Caco-2 (cell line): ENCODE data around the gene ATAD2B. TPM values are rescaled to one million over a fixed set of nuclear protein-coding genes. Genes with fewer than 3 reads are reported as not detected.

Experiments used
- BruUV-seq: library from RNA; stranded (reverse); fragments of 400-500 nt; replicated peaks from 2 replicates; lab custom pipeline; 2021; lab: Mats Ljungman, UMichigan
- CTCF ChIA-PET: fragments of 300-600 bp; sonication (Branson Sonifier 250); formaldehyde crosslinking; loops from one replicate; lab custom pipeline; 2022; ENCODE audit warnings: antibody characterized with exemption; lab: Charles Lee
- POLR2A ChIA-PET: fragments of 300-600 bp; sonication (Branson Sonifier 250); formaldehyde crosslinking; loops from one replicate; lab custom pipeline; 2022; ENCODE audit warnings: antibody characterized with exemption; lab: Charles Lee
- DNase-seq, 2 experiments: peaks; one replicate each; pipeline versions ENCODE4 v3.0.0 to v3.0.0-alpha.2; 2020 to 2022
- H3K27me3 ChIP-seq: replicated peaks from 2 replicates; pipeline ENCODE4 v1.6.0; 2011; ENCODE audit warnings: low read length; ENCODE audit not compliant: control insufficient read depth, insufficient read depth
- H3K36me3 ChIP-seq: 2 replicates; pipeline ENCODE4 v1.5.1; 2011; ENCODE audit warnings: low read length; ENCODE audit not compliant: control insufficient read depth, insufficient read depth
- H3K4me1 ChIP-seq: fragments of 250-450 bp; sonication (Bioruptor Pico); 2 replicates; pipeline ENCODE4 v1.5.1; 2020; ENCODE audit warnings: mild to moderate bottlenecking
- H3K4me3 ChIP-seq: 2 replicates; pipeline ENCODE4 v1.5.1; 2011; ENCODE audit warnings: low read depth, mild to moderate bottlenecking, control low read depth, low read length
- H3K9me3 ChIP-seq: fragments of 250-450 bp; sonication (Bioruptor Pico); 2 replicates; pipeline ENCODE4 v1.5.1; 2020; ENCODE audit warnings: mild to moderate bottlenecking, moderate library complexity
- H3K27ac Mint-ChIP-seq: one replicate; pipeline ENCODE4 v1.8.0; 2022; ENCODE audit warnings: mixed read lengths; ENCODE audit not compliant: unreplicated experiment
- H3K27me3 Mint-ChIP-seq: one replicate; pipeline ENCODE4 v1.8.0; 2022; ENCODE audit warnings: mixed read lengths; ENCODE audit not compliant: insufficient read depth, unreplicated experiment
- H3K36me3 Mint-ChIP-seq: one replicate; pipeline ENCODE4 v1.8.0; 2022; ENCODE audit warnings: mild to moderate bottlenecking, mixed read lengths; ENCODE audit not compliant: insufficient read depth, unreplicated experiment
- H3K4me1 Mint-ChIP-seq: one replicate; pipeline ENCODE4 v1.8.0; 2022; ENCODE audit warnings: low read depth, mixed read lengths; ENCODE audit not compliant: unreplicated experiment
- H3K4me3 Mint-ChIP-seq: one replicate; pipeline ENCODE4 v1.8.0; 2022; ENCODE audit warnings: mild to moderate bottlenecking, moderate library complexity, mixed read lengths; ENCODE audit not compliant: unreplicated experiment
- H3K9me3 Mint-ChIP-seq: one replicate; pipeline ENCODE4 v1.8.0; 2022; ENCODE audit warnings: mixed read lengths; ENCODE audit not compliant: unreplicated experiment
- intact Hi-C: fragments of 100-400 bp; cut with micrococcal nuclease; formaldehyde crosslinking; loops from one replicate; pipeline ENCODE4 v1.10.0; 2022; ENCODE audit not compliant: unreplicated experiment
- total RNA-seq: library from RNA; stranded (reverse); gene quantifications from 2 replicates; pipeline ENCODE4 v1.2.3, GENCODE V29; 2022
- TF ChIP-seq, protein P1 (sequence below), 2 experiments: fragments of 200-600 bp in 1 of 2; IDR thresholded peaks; 1 replicate in 1 of 2; 2 replicates in 1 of 2; pipeline versions ENCODE4 v1.5.1 to v1.8.0; 2011 to 2022; ENCODE audit warnings: antibody characterized with exemption in 1 of 2, control low read depth in 1 of 2, inconsistent platforms in 1 of 2, low read depth in 1 of 2, low read length in 1 of 2, mild to moderate bottlenecking in 1 of 2, moderate library complexity in 1 of 2; ENCODE audit not compliant: insufficient read depth in 1 of 2, severe bottlenecking in 1 of 2, unreplicated experiment in 1 of 2

The ATAD2B gene
- total RNA-seq, 1 experiment from 2014 or later = 32.1 TPM

DNA sequence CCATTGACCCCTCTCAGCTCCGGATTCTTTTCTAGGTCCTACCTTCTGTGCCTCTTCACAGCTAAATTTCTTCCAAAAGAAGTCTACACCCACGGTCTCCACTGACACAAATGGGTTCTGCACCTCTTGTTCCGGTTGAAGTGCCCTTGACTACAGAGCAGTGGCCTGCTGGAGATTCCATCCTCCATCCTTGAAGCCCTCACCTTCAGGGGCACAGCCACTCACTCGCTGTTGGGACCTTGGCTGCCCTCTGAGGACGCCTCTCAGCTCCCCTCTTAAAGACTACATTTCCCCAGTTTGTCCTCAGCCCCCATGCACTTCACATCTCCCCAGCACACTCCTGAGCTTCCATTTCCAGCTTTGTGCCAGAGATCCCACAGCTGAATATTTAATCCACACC is 226.3 kb downstream of the ATAD2B start:
- Mint-ChIP-seq H3K36me3 (peaks cover 7% of the 10 kb centered on the region), H3K27me3 (no peaks in the 10 kb centered on the region), H3K4me3 (no peak overlapping the region), H3K4me1 (no peaks in the 10 kb centered on the region), H3K9me3 (peaks cover 11% of the 10 kb centered on the region), H3K27ac (no peak overlapping the region)
- CTCF ChIA-PET = no interaction called here
- Histone ChIP-seq H3K4me1 (no peaks in the 10 kb centered on the region), H3K4me3 (no peak overlapping the region), H3K36me3 (no peaks in the 10 kb centered on the region), H3K27me3 (no peaks in the 10 kb centered on the region), H3K9me3 (no peaks in the 10 kb centered on the region)
- intact Hi-C loops = no loop called here
- TF ChIP-seq, protein P1, sequence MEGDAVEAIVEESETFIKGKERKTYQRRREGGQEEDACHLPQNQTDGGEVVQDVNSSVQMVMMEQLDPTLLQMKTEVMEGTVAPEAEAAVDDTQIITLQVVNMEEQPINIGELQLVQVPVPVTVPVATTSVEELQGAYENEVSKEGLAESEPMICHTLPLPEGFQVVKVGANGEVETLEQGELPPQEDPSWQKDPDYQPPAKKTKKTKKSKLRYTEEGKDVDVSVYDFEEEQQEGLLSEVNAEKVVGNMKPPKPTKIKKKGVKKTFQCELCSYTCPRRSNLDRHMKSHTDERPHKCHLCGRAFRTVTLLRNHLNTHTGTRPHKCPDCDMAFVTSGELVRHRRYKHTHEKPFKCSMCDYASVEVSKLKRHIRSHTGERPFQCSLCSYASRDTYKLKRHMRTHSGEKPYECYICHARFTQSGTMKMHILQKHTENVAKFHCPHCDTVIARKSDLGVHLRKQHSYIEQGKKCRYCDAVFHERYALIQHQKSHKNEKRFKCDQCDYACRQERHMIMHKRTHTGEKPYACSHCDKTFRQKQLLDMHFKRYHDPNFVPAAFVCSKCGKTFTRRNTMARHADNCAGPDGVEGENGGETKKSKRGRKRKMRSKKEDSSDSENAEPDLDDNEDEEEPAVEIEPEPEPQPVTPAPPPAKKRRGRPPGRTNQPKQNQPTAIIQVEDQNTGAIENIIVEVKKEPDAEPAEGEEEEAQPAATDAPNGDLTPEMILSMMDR (IDR thresholded peaks at IDR 0.05; ENCODE audit: insufficient read depth in 1 of 2, low read depth in 1 of 2, low read length in 1 of 2, severe bottlenecking in 1 of 2, unreplicated experiment in 1 of 2) = no peak
- no TSS peak for BruUV-seq
- POLR2A ChIA-PET = no interaction called here
- DNase-seq = no peak

DNA sequence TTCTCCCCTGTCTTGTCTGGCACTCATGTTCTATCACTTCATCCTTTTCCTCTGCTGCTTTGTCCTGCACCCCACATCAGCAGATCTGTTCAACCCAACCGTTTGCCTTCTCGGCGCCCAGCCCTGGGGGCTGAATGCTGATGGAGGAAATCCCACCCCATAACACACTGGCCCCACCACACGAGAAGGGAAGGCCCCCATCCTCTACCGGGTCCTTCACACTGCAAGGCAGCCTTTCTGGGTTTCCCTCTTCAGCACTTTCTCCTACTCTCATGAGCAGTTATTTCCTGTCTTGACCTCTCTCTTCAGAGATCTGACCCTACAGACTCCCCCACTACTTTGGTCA is 227.4 kb downstream of the ATAD2B start:
- Histone ChIP-seq H3K27me3 (no peaks in the 10 kb centered on the region), H3K36me3 (no peaks in the 10 kb centered on the region), H3K9me3 (no peaks in the 10 kb centered on the region), H3K4me3 (no peak overlapping the region), H3K4me1 (no peaks in the 10 kb centered on the region)
- H3K9me3 Mint-ChIP-seq = peaks cover 11% of the 10 kb centered on the region
- no peak overlapping the region for H3K4me3 Mint-ChIP-seq
- intact Hi-C loops = no loop called here
- no peak for DNase-seq
- H3K27me3 Mint-ChIP-seq = no peaks in the 10 kb centered on the region
- no peaks in the 10 kb centered on the region for H3K4me1 Mint-ChIP-seq
- H3K27ac Mint-ChIP-seq = no peak overlapping the region
- TF ChIP-seq, protein P1 (IDR thresholded peaks at IDR 0.05; ENCODE audit: insufficient read depth in 1 of 2, low read depth in 1 of 2, low read length in 1 of 2, severe bottlenecking in 1 of 2, unreplicated experiment in 1 of 2) = no peak
- POLR2A ChIA-PET = no interaction called here
- H3K36me3 Mint-ChIP-seq = peaks cover 12% of the 10 kb centered on the region
- no TSS peak for BruUV-seq
- CTCF ChIA-PET = no interaction called here

GRCh38 chr2:23698721-23699579 is 228.0 kb downstream of the ATAD2B start:
- POLR2A ChIA-PET = no interaction called here
- CTCF ChIA-PET = no interaction called here
- peak in 1 of 2 experiments; percentile 25 for DNase-seq
- Histone ChIP-seq H3K36me3 (no peaks in the 10 kb centered on the region), H3K4me3 (no peak overlapping the region), H3K27me3 (no peaks in the 10 kb centered on the region), H3K4me1 (no peaks in the 10 kb centered on the region), H3K9me3 (no peaks in the 10 kb centered on the region)
- H3K4me1 Mint-ChIP-seq = no peaks in the 10 kb centered on the region
- H3K36me3 Mint-ChIP-seq = peaks cover 12% of the 10 kb centered on the region
- no peak overlapping the region for H3K27ac Mint-ChIP-seq
- H3K27me3 Mint-ChIP-seq = no peaks in the 10 kb centered on the region
- BruUV-seq = no TSS peak
- H3K4me3 Mint-ChIP-seq = no peak overlapping the region
- peaks cover 11% of the 10 kb centered on the region for H3K9me3 Mint-ChIP-seq
- TF ChIP-seq, protein P1 (IDR thresholded peaks at IDR 0.05; ENCODE audit: insufficient read depth in 1 of 2, low read depth in 1 of 2, low read length in 1 of 2, severe bottlenecking in 1 of 2, unreplicated experiment in 1 of 2) = no peak
- intact Hi-C loops = no loop called here

Other genes starting within 250 kb of the ATAD2B start
- gene UBXN2A, start 13.3 kb upstream of the ATAD2B start, total RNA-seq = 21.6 and 22.0 TPM in 2 replicates
- 0.44 and 0.48 TPM in 2 replicates for gene MFSD2B, start 83.0 kb upstream of the ATAD2B start, total RNA-seq
- 10.4 and 13.0 TPM in 2 replicates for gene WDCP, start 120.3 kb upstream of the ATAD2B start, total RNA-seq
- gene FKBP1B, start 122.6 kb upstream of the ATAD2B start, total RNA-seq = 3.2 and 3.7 TPM in 2 replicates
- 183 and 184 TPM in 2 replicates for gene SF3B6, start 149.2 kb upstream of the ATAD2B start, total RNA-seq
- 24.8 and 28.1 TPM in 2 replicates for gene TP53I3, start 157.7 kb upstream of the ATAD2B start, total RNA-seq
- gene PFN4, start 196.2 kb upstream of the ATAD2B start, total RNA-seq = 1.3 and 1.4 TPM in 2 replicates
- 6.7 and 7.9 TPM in 2 replicates for gene FAM228B, start 196.3 kb upstream of the ATAD2B start, total RNA-seq
- not detected in 2 replicates for gene FAM228A, start 247.9 kb upstream of the ATAD2B start, total RNA-seq